ENCODE measurements around the gene PSMB5.

DNA sequence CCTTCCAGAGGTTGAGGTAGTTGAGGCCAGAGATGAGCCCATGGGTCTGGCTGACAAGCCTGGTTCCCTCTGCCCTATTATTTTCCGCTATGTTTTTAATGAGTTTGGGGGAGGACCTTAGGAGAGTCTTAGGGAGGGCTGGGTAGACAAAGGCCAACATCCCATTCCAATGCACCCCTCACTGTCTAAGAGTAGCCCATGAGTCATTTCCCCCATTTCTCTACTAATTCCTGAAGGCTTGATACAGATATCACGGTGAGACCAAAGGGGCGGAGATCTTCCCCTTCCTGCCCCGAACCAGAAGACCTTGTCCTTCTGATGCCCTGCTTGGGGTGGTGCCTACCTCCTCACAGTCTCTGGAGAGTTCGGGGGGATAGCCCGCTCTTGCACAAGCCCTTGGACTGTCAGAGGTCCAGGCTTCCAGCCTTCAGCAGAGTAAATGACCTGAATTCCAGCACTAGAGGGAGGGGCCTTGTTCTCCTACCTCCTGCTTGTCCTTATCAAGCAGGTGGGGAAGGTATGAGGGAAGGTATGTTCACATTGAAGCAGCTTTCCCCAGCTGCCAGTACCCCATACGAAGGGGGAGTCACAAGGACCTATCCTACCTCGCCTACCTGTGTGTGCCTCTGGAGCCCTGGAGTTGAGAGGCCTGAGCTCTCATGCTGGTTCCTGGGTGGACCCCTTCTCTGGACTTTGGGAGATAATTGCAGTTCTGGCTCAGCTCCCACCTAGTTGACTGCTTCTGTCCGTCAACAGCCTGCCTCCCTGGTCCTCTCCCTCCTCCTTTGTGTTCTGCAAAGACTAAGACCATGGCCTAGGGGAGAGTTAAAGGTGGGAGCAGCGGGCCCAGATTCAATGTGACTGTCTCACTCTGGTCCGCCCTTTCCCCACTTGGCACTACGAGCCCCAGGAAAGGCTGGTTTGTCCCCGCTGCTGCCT lies 11.0 kb upstream of the PSMB5 start:
- TF ChIP-seq, protein P1, sequence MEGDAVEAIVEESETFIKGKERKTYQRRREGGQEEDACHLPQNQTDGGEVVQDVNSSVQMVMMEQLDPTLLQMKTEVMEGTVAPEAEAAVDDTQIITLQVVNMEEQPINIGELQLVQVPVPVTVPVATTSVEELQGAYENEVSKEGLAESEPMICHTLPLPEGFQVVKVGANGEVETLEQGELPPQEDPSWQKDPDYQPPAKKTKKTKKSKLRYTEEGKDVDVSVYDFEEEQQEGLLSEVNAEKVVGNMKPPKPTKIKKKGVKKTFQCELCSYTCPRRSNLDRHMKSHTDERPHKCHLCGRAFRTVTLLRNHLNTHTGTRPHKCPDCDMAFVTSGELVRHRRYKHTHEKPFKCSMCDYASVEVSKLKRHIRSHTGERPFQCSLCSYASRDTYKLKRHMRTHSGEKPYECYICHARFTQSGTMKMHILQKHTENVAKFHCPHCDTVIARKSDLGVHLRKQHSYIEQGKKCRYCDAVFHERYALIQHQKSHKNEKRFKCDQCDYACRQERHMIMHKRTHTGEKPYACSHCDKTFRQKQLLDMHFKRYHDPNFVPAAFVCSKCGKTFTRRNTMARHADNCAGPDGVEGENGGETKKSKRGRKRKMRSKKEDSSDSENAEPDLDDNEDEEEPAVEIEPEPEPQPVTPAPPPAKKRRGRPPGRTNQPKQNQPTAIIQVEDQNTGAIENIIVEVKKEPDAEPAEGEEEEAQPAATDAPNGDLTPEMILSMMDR (IDR thresholded peaks at IDR 0.05; ENCODE audit: poor library complexity), result no peak
- TF ChIP-seq EZH2phosphoT487 (IDR thresholded peaks at IDR 0.05; ENCODE audit: low read depth, severe bottlenecking, unreplicated experiment), result no peak

All from hepatocyte (in vitro differentiated cells).